Esophagus muscularis mucosa (tissue), 3 donors: ENCODE results near the gene FAM47E.

Experiments used
- CTCF ChIP-seq, 3 experiments: fragments of 200-600 bp in 2 of 3; fragments of 450-650 bp in 1 of 3; sonication (generic) in 2 of 3; IDR thresholded peaks; one replicate each; pipeline ENCODE4 v1.5.1; 2017 to 2019; ENCODE audit warnings: antibody characterized with exemption in 3 of 3, mild to moderate bottlenecking in 2 of 3, moderate library complexity in 1 of 3
- EP300 ChIP-seq: sonication (generic); formaldehyde crosslinking; IDR thresholded peaks from one replicate; pipeline ENCODE4 v1.6.1; 2017; ENCODE audit warnings: antibody characterized with exemption

DNA sequence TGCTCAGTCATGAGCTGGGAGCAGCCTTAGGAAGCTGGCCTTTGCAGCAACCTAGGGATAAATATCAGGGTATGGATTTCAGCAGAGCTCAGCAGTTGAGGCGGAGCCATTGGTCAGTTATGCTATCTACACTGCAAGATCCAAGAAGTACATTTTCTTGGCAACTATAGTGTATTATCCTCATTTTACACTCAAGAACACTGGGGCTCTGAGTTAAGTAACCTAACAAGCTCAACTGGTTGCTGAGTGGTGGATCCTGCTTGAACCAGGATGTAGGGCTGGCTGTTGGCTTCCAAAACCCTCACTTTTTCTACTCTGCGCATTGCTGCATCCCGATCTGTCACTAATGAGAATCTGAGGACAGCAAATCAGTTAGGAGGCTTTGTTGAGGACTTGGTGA, 36.4 kb upstream of the FAM47E start:
- TF ChIP-seq CTCF (IDR thresholded peaks at IDR 0.05), result no peak
- TF ChIP-seq EP300, result no peak
